ENCODE measurements around the gene NUP205.

The NUP205 gene, protein sequence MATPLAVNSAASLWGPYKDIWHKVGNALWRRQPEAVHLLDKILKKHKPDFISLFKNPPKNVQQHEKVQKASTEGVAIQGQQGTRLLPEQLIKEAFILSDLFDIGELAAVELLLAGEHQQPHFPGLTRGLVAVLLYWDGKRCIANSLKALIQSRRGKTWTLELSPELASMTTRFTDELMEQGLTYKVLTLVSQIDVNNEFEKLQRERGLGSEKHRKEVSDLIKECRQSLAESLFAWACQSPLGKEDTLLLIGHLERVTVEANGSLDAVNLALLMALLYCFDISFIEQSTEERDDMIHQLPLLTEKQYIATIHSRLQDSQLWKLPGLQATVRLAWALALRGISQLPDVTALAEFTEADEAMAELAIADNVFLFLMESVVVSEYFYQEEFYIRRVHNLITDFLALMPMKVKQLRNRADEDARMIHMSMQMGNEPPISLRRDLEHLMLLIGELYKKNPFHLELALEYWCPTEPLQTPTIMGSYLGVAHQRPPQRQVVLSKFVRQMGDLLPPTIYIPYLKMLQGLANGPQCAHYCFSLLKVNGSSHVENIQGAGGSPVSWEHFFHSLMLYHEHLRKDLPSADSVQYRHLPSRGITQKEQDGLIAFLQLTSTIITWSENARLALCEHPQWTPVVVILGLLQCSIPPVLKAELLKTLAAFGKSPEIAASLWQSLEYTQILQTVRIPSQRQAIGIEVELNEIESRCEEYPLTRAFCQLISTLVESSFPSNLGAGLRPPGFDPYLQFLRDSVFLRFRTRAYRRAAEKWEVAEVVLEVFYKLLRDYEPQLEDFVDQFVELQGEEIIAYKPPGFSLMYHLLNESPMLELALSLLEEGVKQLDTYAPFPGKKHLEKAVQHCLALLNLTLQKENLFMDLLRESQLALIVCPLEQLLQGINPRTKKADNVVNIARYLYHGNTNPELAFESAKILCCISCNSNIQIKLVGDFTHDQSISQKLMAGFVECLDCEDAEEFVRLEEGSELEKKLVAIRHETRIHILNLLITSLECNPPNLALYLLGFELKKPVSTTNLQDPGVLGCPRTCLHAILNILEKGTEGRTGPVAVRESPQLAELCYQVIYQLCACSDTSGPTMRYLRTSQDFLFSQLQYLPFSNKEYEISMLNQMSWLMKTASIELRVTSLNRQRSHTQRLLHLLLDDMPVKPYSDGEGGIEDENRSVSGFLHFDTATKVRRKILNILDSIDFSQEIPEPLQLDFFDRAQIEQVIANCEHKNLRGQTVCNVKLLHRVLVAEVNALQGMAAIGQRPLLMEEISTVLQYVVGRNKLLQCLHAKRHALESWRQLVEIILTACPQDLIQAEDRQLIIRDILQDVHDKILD (N-terminal part only)

DNA sequence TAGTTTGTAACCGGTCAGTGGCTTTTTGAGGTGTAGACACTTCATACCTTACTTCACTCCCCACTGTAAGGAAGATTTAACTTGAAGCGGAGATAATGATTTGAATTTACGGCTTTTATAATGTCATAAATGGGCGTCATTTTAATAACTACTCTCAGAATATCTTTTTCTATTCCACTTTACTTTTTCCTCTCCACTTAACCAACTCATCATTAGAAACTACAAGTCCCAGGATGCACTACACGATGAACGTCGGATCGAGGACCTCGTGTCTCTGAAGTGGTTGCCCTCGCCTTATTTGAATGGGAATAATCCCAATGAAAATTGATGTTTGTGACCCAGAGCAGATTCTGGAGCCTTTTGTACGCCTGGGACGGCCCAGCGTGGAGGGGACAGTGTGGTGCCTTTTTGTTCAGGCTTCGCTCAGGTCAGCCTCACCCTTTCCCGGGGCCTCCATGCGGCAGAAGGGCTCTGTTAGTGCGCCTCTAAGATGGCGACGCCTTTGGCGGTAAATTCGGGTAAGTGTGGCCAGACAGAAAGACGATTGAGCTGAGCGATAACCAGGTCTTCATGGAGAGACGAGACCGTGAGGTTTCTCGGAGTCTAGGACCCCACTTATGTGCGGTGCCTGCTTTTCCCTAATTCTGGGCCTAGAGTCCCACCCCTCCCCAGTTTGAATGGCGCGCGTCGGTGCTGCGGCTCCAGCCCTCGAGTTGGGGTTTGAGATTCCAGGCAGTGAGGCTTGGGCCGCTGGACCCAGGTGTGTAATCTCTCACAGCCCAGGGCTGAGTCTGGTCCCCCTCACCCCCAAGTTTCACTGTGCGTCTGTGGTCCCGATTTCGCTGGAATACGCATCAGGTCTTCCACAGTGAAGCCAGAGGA is at the start of gene NUP205:
Gene NUP205, plus strand, starts transcription at position 463 of the 882 bp plus-strand sequence. Its CDS starts 28 bp downstream, at position 491.
- Histone ChIP-seq H3K27ac (ENCODE audit: extremely low read depth, low read depth, low read length) (peak within 1 kb of the TSS; percentile 65), H3K4me1 (ENCODE audit: control insufficient read depth, insufficient read depth, low read length) (no peaks in the 10 kb centered on the region), H3K36me3 (ENCODE audit: control insufficient read depth in 2 of 2, insufficient read depth in 1 of 2, low read length in 2 of 2) (peaks cover 0 to 5% of the 10 kb centered on the region in 2 experiments; a peak in 2 of 3 replicates), H3K4me3 (ENCODE audit: low read depth, low read length) (peak within 1 kb of the TSS; percentile 99), H3K9me3 (ENCODE audit: control insufficient read depth, insufficient read depth, low read depth, low read length) (no peaks in the 10 kb centered on the region)
- CTCF ChIA-PET = interaction anchor here (0.7 to 1.2 kb wide), 3 partner anchors 45 to 148 kb away, joined by 3 to 5 read pairs (median 3); no protein-coding TSS in a partner anchor
- POLR2A ChIA-PET = interaction anchor here (0.6 kb wide), 1 partner anchor 7 kb away, joined by 4 read pairs; no protein-coding TSS in a partner anchor
- no peak for TF ChIP-seq ZSCAN23 (tag by site-specific recombination; IDR thresholded peaks at IDR 0.05)
- peak; percentile 8 for TF ChIP-seq ZNF664 (tag by site-specific recombination; IDR thresholded peaks at IDR 0.05)
- TF ChIP-seq SALL2 (tag by site-specific recombination; IDR thresholded peaks at IDR 0.05; ENCODE audit: borderline replicate concordance) = no peak
- TF ChIP-seq PRDM4 (tag by site-specific recombination; IDR thresholded peaks at IDR 0.05) = peak; percentile 12; the same call in 1 of the 2 replicates
- TF ChIP-seq ZNF624 (tag by site-specific recombination; IDR thresholded peaks at IDR 0.05) = no peak
- TF ChIP-seq, protein P1, sequence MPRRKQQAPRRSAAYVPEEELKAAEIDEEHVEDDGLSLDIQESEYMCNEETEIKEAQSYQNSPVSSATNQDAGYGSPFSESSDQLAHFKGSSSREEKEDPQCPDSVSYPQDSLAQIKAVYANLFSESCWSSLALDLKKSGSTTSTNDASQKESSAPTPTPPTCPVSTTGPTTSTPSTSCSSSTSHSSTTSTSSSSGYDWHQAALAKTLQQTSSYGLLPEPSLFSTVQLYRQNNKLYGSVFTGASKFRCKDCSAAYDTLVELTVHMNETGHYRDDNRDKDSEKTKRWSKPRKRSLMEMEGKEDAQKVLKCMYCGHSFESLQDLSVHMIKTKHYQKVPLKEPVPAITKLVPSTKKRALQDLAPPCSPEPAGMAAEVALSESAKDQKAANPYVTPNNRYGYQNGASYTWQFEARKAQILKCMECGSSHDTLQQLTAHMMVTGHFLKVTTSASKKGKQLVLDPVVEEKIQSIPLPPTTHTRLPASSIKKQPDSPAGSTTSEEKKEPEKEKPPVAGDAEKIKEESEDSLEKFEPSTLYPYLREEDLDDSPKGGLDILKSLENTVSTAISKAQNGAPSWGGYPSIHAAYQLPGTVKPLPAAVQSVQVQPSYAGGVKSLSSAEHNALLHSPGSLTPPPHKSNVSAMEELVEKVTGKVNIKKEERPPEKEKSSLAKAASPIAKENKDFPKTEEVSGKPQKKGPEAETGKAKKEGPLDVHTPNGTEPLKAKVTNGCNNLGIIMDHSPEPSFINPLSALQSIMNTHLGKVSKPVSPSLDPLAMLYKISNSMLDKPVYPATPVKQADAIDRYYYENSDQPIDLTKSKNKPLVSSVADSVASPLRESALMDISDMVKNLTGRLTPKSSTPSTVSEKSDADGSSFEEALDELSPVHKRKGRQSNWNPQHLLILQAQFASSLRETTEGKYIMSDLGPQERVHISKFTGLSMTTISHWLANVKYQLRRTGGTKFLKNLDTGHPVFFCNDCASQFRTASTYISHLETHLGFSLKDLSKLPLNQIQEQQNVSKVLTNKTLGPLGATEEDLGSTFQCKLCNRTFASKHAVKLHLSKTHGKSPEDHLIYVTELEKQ (tag by site-specific recombination; IDR thresholded peaks at IDR 0.05; ENCODE audit: borderline replicate concordance) = no peak
- TF ChIP-seq ZNF660 (tag by site-specific recombination; IDR thresholded peaks at IDR 0.05) = peak; percentile 69; the same call in 1 of the 2 replicates
- TF ChIP-seq ZNF24 (tag by site-specific recombination; IDR thresholded peaks at IDR 0.05) = 0 out of 2 replicates have a peak, but pooled peaks have one; percentile 64
- TF ChIP-seq ZBTB8A (tag by site-specific recombination; IDR thresholded peaks at IDR 0.05) = peak; percentile 79
- 0 out of 2 replicates have a peak, but pooled peaks have one; percentile 71 for TF ChIP-seq GLI4 (tag by site-specific recombination; IDR thresholded peaks at IDR 0.05)
- TF ChIP-seq YY2 (tag by site-specific recombination; IDR thresholded peaks at IDR 0.05) = peak; percentile 93
- TF ChIP-seq, protein P2, sequence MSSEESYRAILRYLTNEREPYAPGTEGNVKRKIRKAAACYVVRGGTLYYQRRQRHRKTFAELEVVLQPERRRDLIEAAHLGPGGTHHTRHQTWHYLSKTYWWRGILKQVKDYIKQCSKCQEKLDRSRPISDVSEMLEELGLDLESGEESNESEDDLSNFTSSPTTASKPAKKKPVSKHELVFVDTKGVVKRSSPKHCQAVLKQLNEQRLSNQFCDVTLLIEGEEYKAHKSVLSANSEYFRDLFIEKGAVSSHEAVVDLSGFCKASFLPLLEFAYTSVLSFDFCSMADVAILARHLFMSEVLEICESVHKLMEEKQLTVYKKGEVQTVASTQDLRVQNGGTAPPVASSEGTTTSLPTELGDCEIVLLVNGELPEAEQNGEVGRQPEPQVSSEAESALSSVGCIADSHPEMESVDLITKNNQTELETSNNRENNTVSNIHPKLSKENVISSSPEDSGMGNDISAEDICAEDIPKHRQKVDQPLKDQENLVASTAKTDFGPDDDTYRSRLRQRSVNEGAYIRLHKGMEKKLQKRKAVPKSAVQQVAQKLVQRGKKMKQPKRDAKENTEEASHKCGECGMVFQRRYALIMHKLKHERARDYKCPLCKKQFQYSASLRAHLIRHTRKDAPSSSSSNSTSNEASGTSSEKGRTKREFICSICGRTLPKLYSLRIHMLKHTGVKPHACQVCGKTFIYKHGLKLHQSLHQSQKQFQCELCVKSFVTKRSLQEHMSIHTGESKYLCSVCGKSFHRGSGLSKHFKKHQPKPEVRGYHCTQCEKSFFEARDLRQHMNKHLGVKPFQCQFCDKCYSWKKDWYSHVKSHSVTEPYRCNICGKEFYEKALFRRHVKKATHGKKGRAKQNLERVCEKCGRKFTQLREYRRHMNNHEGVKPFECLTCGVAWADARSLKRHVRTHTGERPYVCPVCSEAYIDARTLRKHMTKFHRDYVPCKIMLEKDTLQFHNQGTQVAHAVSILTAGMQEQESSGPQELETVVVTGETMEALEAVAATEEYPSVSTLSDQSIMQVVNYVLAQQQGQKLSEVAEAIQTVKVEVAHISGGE (tag by site-specific recombination; conservative IDR thresholded peaks at IDR 0.05; ENCODE audit: low read depth) = peak; percentile 31; the same call in 1 of the 2 replicates
- peak; percentile 58 for TF ChIP-seq ZNF600 (tag by site-specific recombination; IDR thresholded peaks at IDR 0.05)
- no peak for TF ChIP-seq PRDM2 (tag by site-specific recombination; IDR thresholded peaks at IDR 0.05; ENCODE audit: borderline replicate concordance)
- peak; percentile 79; the same call in 1 of the 2 replicates for TF ChIP-seq ZFP37 (tag by site-specific recombination; IDR thresholded peaks at IDR 0.05)

Data from HEK293 (cell line).